CD14-positive monocyte (primary cell): ENCODE measurements around the gene ZNF423. TPM values are rescaled to one million over a fixed set of nuclear protein-coding genes. Genes with fewer than 3 reads are reported as not detected.

Experiments
- DNase-seq, 3 donors: peaks; one replicate each; pipeline ENCODE4 v3.0.0-alpha.2; 2011 to 2022
- H2AFZ ChIP-seq: 2 replicates; pipeline ENCODE4 v1.6.0; 2012; ENCODE audit warnings: mild to moderate bottlenecking, low read depth, low read length, inconsistent platforms; ENCODE audit not compliant: insufficient read depth, poor library complexity, severe bottlenecking
- H3K27ac ChIP-seq, 2 donors: 1 replicate in 1 of 2; 2 replicates in 1 of 2; pipeline ENCODE4 v1.5.1; 2012 to 2013; ENCODE audit warnings: low read length in 2 of 2, control low read depth in 1 of 2, inconsistent platforms in 1 of 2, low read depth in 1 of 2, mild to moderate bottlenecking in 1 of 2
- H3K27me3 ChIP-seq, 2 donors: one replicate each; pipeline versions ENCODE4 v1.6.0 to v1.6.1; 2011 to 2013; ENCODE audit warnings: low read length in 2 of 2; ENCODE audit not compliant: control insufficient read depth in 2 of 2, insufficient read depth in 2 of 2
- H3K36me3 ChIP-seq, 2 donors: replicated peaks in 1 of 2; 1 replicate in 1 of 2; 2 replicates in 1 of 2; pipeline versions ENCODE4 v1.5.1 to v1.6.1; 2012 to 2013; ENCODE audit warnings: low read length in 2 of 2, control low read depth in 1 of 2, inconsistent platforms in 1 of 2, mild to moderate bottlenecking in 1 of 2; ENCODE audit not compliant: insufficient read depth in 2 of 2, control insufficient read depth in 1 of 2
- H3K4me1 ChIP-seq, 2 donors: 1 replicate in 1 of 2; 2 replicates in 1 of 2; pipeline versions ENCODE4 v1.5.1 to v1.6.1; 2012 to 2013; ENCODE audit warnings: low read length in 2 of 2, control low read depth in 1 of 2, inconsistent platforms in 1 of 2, mild to moderate bottlenecking in 1 of 2, moderate library complexity in 1 of 2; ENCODE audit not compliant: insufficient read depth in 2 of 2, control insufficient read depth in 1 of 2
- H3K4me2 ChIP-seq: replicated peaks from 2 replicates; pipeline ENCODE3; 2012; ENCODE audit warnings: low read length, moderate library complexity, mild to moderate bottlenecking; ENCODE audit not compliant: poor library complexity, severe bottlenecking; ENCODE audit errors: extremely low read depth
- H3K4me3 ChIP-seq, 3 experiments: fragments of 200-600 bp in 1 of 3; sonication (generic) in 1 of 3; replicated peaks in 1 of 3; 1 replicate in 2 of 3; 2 replicates in 1 of 3; pipeline ENCODE4 v1.5.1; 2011 to 2013; ENCODE audit warnings: low read length in 3 of 3, mild to moderate bottlenecking in 3 of 3, control low read depth in 2 of 3, low read depth in 2 of 3, inconsistent platforms in 1 of 3, moderate library complexity in 1 of 3
- H3K79me2 ChIP-seq: 2 replicates; pipeline ENCODE4 v1.6.0; 2012; ENCODE audit warnings: mild to moderate bottlenecking, control low read depth, inconsistent platforms, low read length, moderate library complexity; ENCODE audit not compliant: insufficient read depth
- H3K9ac ChIP-seq: 2 replicates; pipeline ENCODE4 v1.6.0; 2017; ENCODE audit warnings: low read length, mild to moderate bottlenecking; ENCODE audit not compliant: insufficient read depth, poor library complexity, severe bottlenecking
- H3K9me3 ChIP-seq, 2 donors: replicated peaks in 1 of 2; 1 replicate in 1 of 2; 2 replicates in 1 of 2; pipeline versions ENCODE4 v1.5.1 to v1.6.1; 2012 to 2013; ENCODE audit warnings: low read length in 2 of 2, control low read depth in 1 of 2; ENCODE audit not compliant: control insufficient read depth in 1 of 2, insufficient read depth in 1 of 2
- H4K20me1 ChIP-seq: 2 replicates; pipeline ENCODE4 v1.6.0; 2012; ENCODE audit warnings: mild to moderate bottlenecking, low read length, control low read depth, moderate library complexity; ENCODE audit not compliant: insufficient read depth
- H3K27ac Mint-ChIP-seq, 7 donors: one replicate each; pipeline ENCODE4 v1.8.0; 2020; ENCODE audit warnings: mild to moderate bottlenecking in 7 of 7, mixed read lengths in 7 of 7, moderate library complexity in 6 of 7, inconsistent platforms in 2 of 7
- H3K27me3 Mint-ChIP-seq, 3 donors: one replicate each; pipeline ENCODE4 v1.8.0; 2021 to 2022; ENCODE audit warnings: low read depth in 3 of 3, mild to moderate bottlenecking in 3 of 3, mixed read lengths in 3 of 3, moderate library complexity in 3 of 3, inconsistent platforms in 1 of 3
- H3K36me3 Mint-ChIP-seq, 2 donors: one replicate each; pipeline ENCODE4 v1.8.0; 2020; ENCODE audit warnings: mixed read lengths in 2 of 2, inconsistent platforms in 1 of 2, mild to moderate bottlenecking in 1 of 2
- H3K4me1 Mint-ChIP-seq: one replicate; pipeline ENCODE4 v1.8.0; 2020; ENCODE audit warnings: mild to moderate bottlenecking, mixed read lengths
- H3K4me3 Mint-ChIP-seq, 2 donors: one replicate each; pipeline ENCODE4 v1.8.0; 2020; ENCODE audit warnings: mild to moderate bottlenecking in 2 of 2, mixed read lengths in 2 of 2, moderate library complexity in 1 of 2
- H3K9me3 Mint-ChIP-seq, 7 donors: one replicate each; pipeline ENCODE4 v1.8.0; 2020 to 2022; ENCODE audit warnings: mixed read lengths in 7 of 7, mild to moderate bottlenecking in 6 of 7, moderate library complexity in 6 of 7, inconsistent platforms in 2 of 7
- CTCF ChIP-seq: fragments of 200-600 bp; IDR thresholded peaks from one replicate; pipeline ENCODE4 v1.8.0; 2022; ENCODE audit warnings: antibody characterized with exemption, mild to moderate bottlenecking
- WGBS: methylation state at CpG from one replicate; pipeline ENCODE4 v1.1.5; 2013; ENCODE audit warnings: missing lambda C conversion rate; ENCODE audit not compliant: insufficient coverage; 5-methylcytosine and 5-hydroxymethylcytosine counted together
- intact Hi-C, 2 donors: fragments of 100-400 bp; cut with micrococcal nuclease; formaldehyde crosslinking; loops; one replicate each; pipeline versions ENCODE4 v1.15.0 to v1.15.1; 2023
- polyA plus RNA-seq, 3 donors: library from polyadenylated mRNA; depleted of rRNA in 1 of 3; unstranded in 2 of 3; stranded (reverse) in 1 of 3; fragments of 300-500 nt in 2 of 3; fragments of >200 nt in 1 of 3; fragmentation: Illumina TruSeq in 2 of 3; gene quantifications; 1 replicate in 2 of 3; 2 replicates in 1 of 3; pipeline ENCODE4 v1.2.3, GENCODE V29; 2012 to 2021

ZNF423 gene
- polyA plus RNA-seq, 3 donors, result not detected

GRCh38 chr16:49816875-49817274 is 39.0 kb downstream of the ZNF423 start:
- Mint-ChIP-seq H3K36me3 (no peaks in the 10 kb centered on the region), H3K27me3 (peaks cover 0 to 5% (median 3%) of the 10 kb centered on the region in 3 donors), H3K9me3 (no peaks in the 10 kb centered on the region), H3K4me3 (no peak overlapping the region), H3K4me1 (no peaks in the 10 kb centered on the region), H3K27ac (no peak overlapping the region)
- Histone ChIP-seq H3K4me1 (no peaks in the 10 kb centered on the region), H3K27ac (no peak overlapping the region), H3K36me3 (no peaks in the 10 kb centered on the region), H3K4me3 (no peak overlapping the region), H2AFZ (no peak overlapping the region), H3K9ac (no peak overlapping the region), H3K4me2 (no peak overlapping the region), H3K27me3 (no peaks in the 10 kb centered on the region), H4K20me1 (no peaks in the 10 kb centered on the region), H3K9me3 (no peaks in the 10 kb centered on the region), H3K79me2 (no peaks in the 10 kb centered on the region)
- TF ChIP-seq CTCF, result no peak
- intact Hi-C loops, result no loop called here
- 93% methylated on average over 6 of the region's 8 CpGs for WGBS
- DNase-seq, result no peak

GRCh38 chr16:49811644-49812334 is 44.1 kb downstream of the ZNF423 start:
- H3K4me1 Mint-ChIP-seq, result no peaks in the 10 kb centered on the region
- peak overlapping the region in 1 of 7 donors; percentile 42 for H3K27ac Mint-ChIP-seq
- WGBS, result 95% methylated on average over 10 of the region's 13 CpGs
- H3K4me3 ChIP-seq, result no peak overlapping the region
- no peaks in the 10 kb centered on the region for H3K36me3 ChIP-seq
- H3K36me3 Mint-ChIP-seq, result no peaks in the 10 kb centered on the region
- no peak overlapping the region for H2AFZ ChIP-seq
- no peaks in the 10 kb centered on the region for H3K9me3 ChIP-seq
- H3K27me3 Mint-ChIP-seq, result peaks cover 0 to 4% (median 2%) of the 10 kb centered on the region in 3 donors
- intact Hi-C loops, result no loop called here
- no peaks in the 10 kb centered on the region for H3K79me2 ChIP-seq
- H3K4me1 ChIP-seq, result no peaks in the 10 kb centered on the region
- no peak overlapping the region for H3K4me3 Mint-ChIP-seq
- H3K9me3 Mint-ChIP-seq, result no peaks in the 10 kb centered on the region
- no peaks in the 10 kb centered on the region for H3K27me3 ChIP-seq
- no peak for TF ChIP-seq CTCF
- H3K27ac ChIP-seq, result no peak overlapping the region
- no peak for DNase-seq
- no peaks in the 10 kb centered on the region for H4K20me1 ChIP-seq
- H3K9ac ChIP-seq, result no peak overlapping the region
- no peak overlapping the region for H3K4me2 ChIP-seq
